ENCODE data around the gene NGEF. TPM values are rescaled to one million over a fixed set of nuclear protein-coding genes. Genes with fewer than 3 reads are reported as not detected.
A peak's percentile ranks its signal among the peaks of the same experiment; 100 is the strongest.

Gene NGEF
- total RNA-seq, 1 experiment from 2014 or later: 5.4 TPM

GRCh38 chr2:233015019-233015645, 2.1 kb upstream of the NGEF start:
- no peak for DNase-seq (ENCODE audit: low spot score)
- H3K9me3 Mint-ChIP-seq: peaks cover 5% of the 10 kb centered on the region
- POLR2A ChIA-PET: no interaction called here
- no peak for ATAC-seq
- no peaks in the 10 kb centered on the region for H3K27me3 Mint-ChIP-seq (ENCODE audit: low read depth)
- TF ChIP-seq ETV6 (CRISPR knock-in tag; IDR thresholded peaks at IDR 0.05) (no peak), KAT7 (CRISPR knock-in tag; IDR thresholded peaks at IDR 0.05; ENCODE audit: borderline replicate concordance) (no peak), MAX (CRISPR knock-in tag; IDR thresholded peaks at IDR 0.05) (no peak), PRDM15 (CRISPR knock-in tag; IDR thresholded peaks at IDR 0.05) (no peak), TP53 (CRISPR knock-in tag; IDR thresholded peaks at IDR 0.05) (no peak), SMAD4 (CRISPR knock-in tag; IDR thresholded peaks at IDR 0.05) (no peak), E2F5 (CRISPR knock-in tag; IDR thresholded peaks at IDR 0.05) (no peak)
- H3K27ac Mint-ChIP-seq: no peak overlapping the region
- H3K36me3 Mint-ChIP-seq: no peaks in the 10 kb centered on the region
- CTCF ChIA-PET: no interaction called here
- H3K4me3 Mint-ChIP-seq: no peak overlapping the region
- no peaks in the 10 kb centered on the region for H3K4me1 Mint-ChIP-seq

- Mint-ChIP-seq H3K4me1 (no peaks in the 10 kb centered on the region), H3K4me3 (no peak overlapping the region), H3K27me3 (ENCODE audit: low read depth) (no peaks in the 10 kb centered on the region), H3K36me3 (no peaks in the 10 kb centered on the region), H3K9me3 (peaks cover 5% of the 10 kb centered on the region), H3K27ac (no peak overlapping the region)
- ChIA-PET POLR2A (no interaction called here), CTCF (no interaction called here)
- no peak for DNase-seq (ENCODE audit: low spot score)
- TF ChIP-seq HMGA2 (CRISPR knock-in tag; IDR thresholded peaks at IDR 0.05) (0 out of 2 replicates have a peak, but pooled peaks have one; percentile 14), E2F5 (CRISPR knock-in tag; IDR thresholded peaks at IDR 0.05) (no peak), ATF6 (CRISPR knock-in tag; IDR thresholded peaks at IDR 0.05) (no peak), CDX4 (CRISPR knock-in tag; IDR thresholded peaks at IDR 0.05; ENCODE audit: borderline replicate concordance) (no peak)
- ATAC-seq: no peak
Observed at GRCh38 chr2:233013650-233014049, 594 bp upstream of the NGEF start.

- DNase-seq (ENCODE audit: low spot score): no peak
- Mint-ChIP-seq H3K4me3 (no peak overlapping the region), H3K4me1 (no peaks in the 10 kb centered on the region), H3K36me3 (no peaks in the 10 kb centered on the region), H3K27ac (no peak overlapping the region), H3K9me3 (peaks cover 5% of the 10 kb centered on the region), H3K27me3 (ENCODE audit: low read depth) (no peaks in the 10 kb centered on the region)
- CTCF ChIA-PET: interaction anchor here (0.8 to 1.5 kb wide), 2 partner anchors 17 to 125 kb away, joined by 3 read pairs; no protein-coding TSS in a partner anchor
- ATAC-seq: no peak
- TF ChIP-seq TP53 (CRISPR knock-in tag; IDR thresholded peaks at IDR 0.05) (no peak), USF2 (CRISPR knock-in tag; IDR thresholded peaks at IDR 0.05) (no peak), ZNF416 (CRISPR knock-in tag; IDR thresholded peaks at IDR 0.05) (no peak), ZMAT4 (CRISPR knock-in tag; IDR thresholded peaks at IDR 0.05) (no peak), NR2C2 (CRISPR knock-in tag; IDR thresholded peaks at IDR 0.05) (no peak), RORB (CRISPR knock-in tag; IDR thresholded peaks at IDR 0.05) (no peak), ZNF138 (CRISPR knock-in tag; conservative IDR thresholded peaks at IDR 0.05) (no peak), JUN (CRISPR knock-in tag; IDR thresholded peaks at IDR 0.05) (no peak)
- POLR2A ChIA-PET: no interaction called here
Observed at GRCh38 chr2:233012301-233012971, 620 bp downstream of the NGEF start.
